HEK293 (cell line): Measurements from ENCODE around the gene NUP62.
A peak's percentile ranks its signal among the peaks of the same experiment; 100 is the strongest.

Experiments used
- BCL11A ChIP-seq: fragments of 450-650 bp; formaldehyde crosslinking; IDR thresholded peaks from 2 replicates; pipeline ENCODE4 v1.5.1; 2016; ENCODE audit warnings: low read depth, missing biosample characterization, missing genetic modification characterization
- GLIS1 ChIP-seq: fragments of 450-650 bp; formaldehyde crosslinking; IDR thresholded peaks from 2 replicates; pipeline ENCODE4 v1.5.1; 2016; ENCODE audit warnings: missing biosample characterization, missing genetic modification characterization
- MEIS1 ChIP-seq: sonication (generic); formaldehyde crosslinking; IDR thresholded peaks from 2 replicates; pipeline ENCODE4 v1.8.1; 2022; ENCODE audit warnings: missing genetic modification reagents, mild to moderate bottlenecking, borderline replicate concordance
- MYNN ChIP-seq: fragments of 450-650 bp; formaldehyde crosslinking; IDR thresholded peaks from 2 replicates; pipeline ENCODE4 v1.5.1; 2016; ENCODE audit warnings: missing biosample characterization, missing genetic modification characterization, borderline replicate concordance
- REPIN1 ChIP-seq: fragments of 450-650 bp; formaldehyde crosslinking; IDR thresholded peaks from 2 replicates; pipeline ENCODE4 v1.5.1; 2017; ENCODE audit warnings: missing biosample characterization, missing genetic modification characterization, low read depth
- SCRT2 ChIP-seq: fragments of 450-650 bp; formaldehyde crosslinking; IDR thresholded peaks from 2 replicates; pipeline ENCODE4 v1.5.1; 2016; ENCODE audit warnings: missing biosample characterization, missing genetic modification characterization
- SP7 ChIP-seq: fragments of 450-650 bp; formaldehyde crosslinking; IDR thresholded peaks from 2 replicates; pipeline ENCODE4 v1.5.1; 2016; ENCODE audit warnings: missing biosample characterization, missing genetic modification characterization
- TCF7L2 ChIP-seq: IDR thresholded peaks from 2 replicates; pipeline ENCODE4 v1.6.1; 2011; ENCODE audit warnings: low read depth, mild to moderate bottlenecking, inconsistent platforms, low read length, moderate library complexity, borderline replicate concordance
- ZBTB1 ChIP-seq: fragments of 450-650 bp; formaldehyde crosslinking; IDR thresholded peaks from 2 replicates; pipeline ENCODE4 v1.5.1; 2016; ENCODE audit warnings: missing biosample characterization, missing genetic modification characterization
- ZEB2 ChIP-seq: fragments of 450-650 bp; formaldehyde crosslinking; IDR thresholded peaks from 2 replicates; pipeline ENCODE4 v1.5.1; 2016; ENCODE audit warnings: missing biosample characterization, missing genetic modification characterization
- ZIC2 ChIP-seq: fragments of 450-650 bp; formaldehyde crosslinking; IDR thresholded peaks from 2 replicates; pipeline ENCODE4 v1.5.1; 2016; ENCODE audit warnings: missing biosample characterization, missing genetic modification characterization
- ZNF112 ChIP-seq: fragments of 450-650 bp; formaldehyde crosslinking; IDR thresholded peaks from 2 replicates; pipeline ENCODE4 v1.5.0; 2017; ENCODE audit warnings: missing biosample characterization, missing genetic modification characterization
- ZNF202 ChIP-seq: fragments of 450-650 bp; formaldehyde crosslinking; IDR thresholded peaks from 2 replicates; pipeline ENCODE4 v1.5.1; 2016; ENCODE audit warnings: missing biosample characterization, missing genetic modification characterization, borderline replicate concordance
- ZNF274 ChIP-seq, 2 experiments: fragments of 200-500 bp in 1 of 2; fragments of 450-650 bp in 1 of 2; sonication (Bioruptor generic) in 1 of 2; formaldehyde crosslinking in 1 of 2; IDR thresholded peaks; 2 replicates each; pipeline versions ENCODE4 v1.5.1 to v1.6.1; 2014 to 2016; ENCODE audit warnings: borderline replicate concordance in 1 of 2, inconsistent platforms in 1 of 2, low read length in 1 of 2, missing biosample characterization in 1 of 2, missing genetic modification characterization in 1 of 2
- ZNF311 ChIP-seq: fragments of 450-650 bp; formaldehyde crosslinking; IDR thresholded peaks from 2 replicates; pipeline ENCODE4 v1.5.1; 2017; ENCODE audit warnings: missing biosample characterization, missing genetic modification characterization, borderline replicate concordance
- ZNF37A ChIP-seq: fragments of 450-650 bp; IDR thresholded peaks from 2 replicates; pipeline ENCODE4 v1.5.1; 2018; ENCODE audit warnings: missing biosample characterization, missing genetic modification characterization
- ZNF398 ChIP-seq: fragments of 450-650 bp; formaldehyde crosslinking; IDR thresholded peaks from 2 replicates; pipeline ENCODE4 v1.5.1; 2017; ENCODE audit warnings: missing biosample characterization, missing genetic modification characterization
- ZNF501 ChIP-seq: fragments of 450-650 bp; formaldehyde crosslinking; IDR thresholded peaks from 2 replicates; pipeline ENCODE4 v1.5.1; 2016; ENCODE audit warnings: missing biosample characterization, missing genetic modification characterization
- ZNF571 ChIP-seq: fragments of 450-650 bp; formaldehyde crosslinking; IDR thresholded peaks from 2 replicates; pipeline ENCODE4 v1.5.0; 2017; ENCODE audit warnings: missing biosample characterization, missing genetic modification characterization
- ZNF624 ChIP-seq: fragments of 450-650 bp; formaldehyde crosslinking; IDR thresholded peaks from 2 replicates; pipeline ENCODE4 v1.5.1; 2017; ENCODE audit warnings: missing biosample characterization, missing genetic modification characterization
- ZNF692 ChIP-seq: fragments of 450-650 bp; formaldehyde crosslinking; IDR thresholded peaks from 2 replicates; pipeline ENCODE4 v1.5.1; 2016; ENCODE audit warnings: missing biosample characterization, missing genetic modification characterization
- ZNF747 ChIP-seq: fragments of 450-650 bp; formaldehyde crosslinking; IDR thresholded peaks from 2 replicates; pipeline ENCODE4 v1.5.1; 2016; ENCODE audit warnings: missing biosample characterization, missing genetic modification characterization
- ZNF791 ChIP-seq: fragments of 450-650 bp; formaldehyde crosslinking; IDR thresholded peaks from 2 replicates; pipeline ENCODE4 v1.5.1; 2016; ENCODE audit warnings: missing biosample characterization, missing genetic modification characterization
- ZSCAN30 ChIP-seq: fragments of 450-650 bp; IDR thresholded peaks from 2 replicates; pipeline ENCODE4 v1.5.1; 2018; ENCODE audit warnings: missing biosample characterization, mild to moderate bottlenecking, missing genetic modification characterization, moderate library complexity
- ZSCAN5A ChIP-seq: fragments of 450-650 bp; formaldehyde crosslinking; IDR thresholded peaks from 2 replicates; pipeline ENCODE4 v1.5.1; 2016; ENCODE audit warnings: missing biosample characterization, missing genetic modification characterization
- TF ChIP-seq, protein P1 (sequence below): fragments of 450-650 bp; formaldehyde crosslinking; IDR thresholded peaks from 2 replicates; pipeline ENCODE4 v1.5.1; 2016; ENCODE audit warnings: missing biosample characterization, missing genetic modification characterization
- TF ChIP-seq, protein P2 (sequence below): fragments of 450-650 bp; formaldehyde crosslinking; IDR thresholded peaks from 2 replicates; pipeline ENCODE4 v1.5.1; 2016; ENCODE audit warnings: missing biosample characterization, missing genetic modification characterization

Gene NUP62

DNA sequence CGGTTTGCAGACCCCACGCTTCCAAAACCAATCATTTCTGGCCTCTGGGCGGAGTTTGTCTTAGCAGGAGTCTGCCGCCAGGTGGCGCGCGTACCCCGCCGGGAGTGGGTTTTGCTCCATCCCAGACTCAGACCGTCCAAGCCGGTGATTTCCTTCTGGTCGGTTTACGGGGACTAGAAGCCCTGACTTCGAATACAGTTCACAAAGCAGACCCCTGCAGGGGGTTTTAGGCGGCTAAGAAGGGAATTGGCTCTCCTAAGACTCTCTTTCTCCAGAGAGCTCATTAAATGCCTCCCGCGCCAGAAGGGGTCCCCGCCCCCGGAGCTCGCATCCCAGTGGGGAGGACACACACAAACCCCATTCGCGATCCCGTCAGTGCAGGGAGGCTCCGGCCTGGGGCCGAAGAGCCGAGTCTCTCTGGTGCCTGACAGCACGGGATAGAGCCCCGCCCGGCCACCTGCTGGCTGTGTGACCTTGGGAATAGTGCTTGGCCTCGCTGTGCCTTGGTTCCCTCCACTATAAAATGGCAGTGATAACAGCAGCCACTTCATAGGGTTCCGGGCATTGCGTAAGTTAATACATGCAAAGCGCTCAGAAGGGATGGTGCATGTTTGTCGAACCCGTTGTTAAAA lies 8.6 kb upstream of the NUP62 start (continued):
- TF ChIP-seq MEIS1 (no peak), SCRT2 (tag by site-specific recombination) (no peak), ZIC2 (tag by site-specific recombination) (peak; percentile 89), BCL11A (tag by site-specific recombination) (no peak), ZNF311 (tag by site-specific recombination) (no peak), ZNF624 (tag by site-specific recombination) (no peak), MYNN (no peak), ZNF37A (tag by site-specific recombination) (no peak), TCF7L2 (no peak), SP7 (tag by site-specific recombination) (peak; percentile 26; the same call in 1 of the 2 replicates), ZEB2 (tag by site-specific recombination) (peak; percentile 19; the same call in 1 of the 2 replicates), ZBTB1 (tag by site-specific recombination) (no peak), ZSCAN5A (tag by site-specific recombination) (no peak), ZNF692 (tag by site-specific recombination) (no peak), ZNF747 (tag by site-specific recombination) (no peak), ZNF571 (tag by site-specific recombination) (no peak), ZSCAN30 (peak; percentile 72), ZNF791 (no peak), ZNF274 (IDR thresholded peaks at IDR 0.05; ENCODE audit: low read length) (no peak), ZNF274 (tag by site-specific recombination; IDR thresholded peaks at IDR 0.05; ENCODE audit: borderline replicate concordance) (no peak), ZNF398 (tag by site-specific recombination) (no peak), ZNF202 (no peak), REPIN1 (tag by site-specific recombination) (no peak), GLIS1 (tag by site-specific recombination) (peak; percentile 55), ZNF501 (no peak), ZNF112 (tag by site-specific recombination) (no peak)
- TF ChIP-seq, protein P1, sequence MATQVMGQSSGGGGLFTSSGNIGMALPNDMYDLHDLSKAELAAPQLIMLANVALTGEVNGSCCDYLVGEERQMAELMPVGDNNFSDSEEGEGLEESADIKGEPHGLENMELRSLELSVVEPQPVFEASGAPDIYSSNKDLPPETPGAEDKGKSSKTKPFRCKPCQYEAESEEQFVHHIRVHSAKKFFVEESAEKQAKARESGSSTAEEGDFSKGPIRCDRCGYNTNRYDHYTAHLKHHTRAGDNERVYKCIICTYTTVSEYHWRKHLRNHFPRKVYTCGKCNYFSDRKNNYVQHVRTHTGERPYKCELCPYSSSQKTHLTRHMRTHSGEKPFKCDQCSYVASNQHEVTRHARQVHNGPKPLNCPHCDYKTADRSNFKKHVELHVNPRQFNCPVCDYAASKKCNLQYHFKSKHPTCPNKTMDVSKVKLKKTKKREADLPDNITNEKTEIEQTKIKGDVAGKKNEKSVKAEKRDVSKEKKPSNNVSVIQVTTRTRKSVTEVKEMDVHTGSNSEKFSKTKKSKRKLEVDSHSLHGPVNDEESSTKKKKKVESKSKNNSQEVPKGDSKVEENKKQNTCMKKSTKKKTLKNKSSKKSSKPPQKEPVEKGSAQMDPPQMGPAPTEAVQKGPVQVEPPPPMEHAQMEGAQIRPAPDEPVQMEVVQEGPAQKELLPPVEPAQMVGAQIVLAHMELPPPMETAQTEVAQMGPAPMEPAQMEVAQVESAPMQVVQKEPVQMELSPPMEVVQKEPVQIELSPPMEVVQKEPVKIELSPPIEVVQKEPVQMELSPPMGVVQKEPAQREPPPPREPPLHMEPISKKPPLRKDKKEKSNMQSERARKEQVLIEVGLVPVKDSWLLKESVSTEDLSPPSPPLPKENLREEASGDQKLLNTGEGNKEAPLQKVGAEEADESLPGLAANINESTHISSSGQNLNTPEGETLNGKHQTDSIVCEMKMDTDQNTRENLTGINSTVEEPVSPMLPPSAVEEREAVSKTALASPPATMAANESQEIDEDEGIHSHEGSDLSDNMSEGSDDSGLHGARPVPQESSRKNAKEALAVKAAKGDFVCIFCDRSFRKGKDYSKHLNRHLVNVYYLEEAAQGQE, result no peak
- TF ChIP-seq, protein P2, sequence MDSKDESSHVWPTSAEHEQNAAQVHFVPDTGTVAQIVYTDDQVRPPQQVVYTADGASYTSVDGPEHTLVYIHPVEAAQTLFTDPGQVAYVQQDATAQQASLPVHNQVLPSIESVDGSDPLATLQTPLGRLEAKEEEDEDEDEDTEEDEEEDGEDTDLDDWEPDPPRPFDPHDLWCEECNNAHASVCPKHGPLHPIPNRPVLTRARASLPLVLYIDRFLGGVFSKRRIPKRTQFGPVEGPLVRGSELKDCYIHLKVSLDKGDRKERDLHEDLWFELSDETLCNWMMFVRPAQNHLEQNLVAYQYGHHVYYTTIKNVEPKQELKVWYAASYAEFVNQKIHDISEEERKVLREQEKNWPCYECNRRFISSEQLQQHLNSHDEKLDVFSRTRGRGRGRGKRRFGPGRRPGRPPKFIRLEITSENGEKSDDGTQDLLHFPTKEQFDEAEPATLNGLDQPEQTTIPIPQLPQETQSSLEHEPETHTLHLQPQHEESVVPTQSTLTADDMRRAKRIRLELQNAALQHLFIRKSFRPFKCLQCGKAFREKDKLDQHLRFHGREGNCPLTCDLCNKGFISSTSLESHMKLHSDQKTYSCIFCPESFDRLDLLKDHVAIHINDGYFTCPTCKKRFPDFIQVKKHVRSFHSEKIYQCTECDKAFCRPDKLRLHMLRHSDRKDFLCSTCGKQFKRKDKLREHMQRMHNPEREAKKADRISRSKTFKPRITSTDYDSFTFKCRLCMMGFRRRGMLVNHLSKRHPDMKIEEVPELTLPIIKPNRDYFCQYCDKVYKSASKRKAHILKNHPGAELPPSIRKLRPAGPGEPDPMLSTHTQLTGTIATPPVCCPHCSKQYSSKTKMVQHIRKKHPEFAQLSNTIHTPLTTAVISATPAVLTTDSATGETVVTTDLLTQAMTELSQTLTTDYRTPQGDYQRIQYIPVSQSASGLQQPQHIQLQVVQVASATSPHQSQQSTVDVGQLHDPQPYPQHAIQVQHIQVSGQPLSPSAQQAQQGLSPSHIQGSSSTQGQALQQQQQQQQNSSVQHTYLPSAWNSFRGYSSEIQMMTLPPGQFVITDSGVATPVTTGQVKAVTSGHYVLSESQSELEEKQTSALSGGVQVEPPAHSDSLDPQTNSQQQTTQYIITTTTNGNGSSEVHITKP (tag by site-specific recombination), result 0 out of 2 replicates have a peak, but pooled peaks have one; percentile 11
